ENCODE data around the gene ZNF799.
"Not testable (repeated sequence)": the region's sequence is repeated elsewhere in the genome, so short reads cannot be mapped to it uniquely, and the experiment has no call there.

ZNF799 gene

GRCh38 chr19:12425236-12425887, 24.3 kb upstream of the ZNF799 start:
- DNase-seq (ENCODE audit: low spot score): no peak
- no peak overlapping the region for H3K27ac ChIP-seq
- H3K4me3 ChIP-seq: no peak overlapping the region
- no peak for TF ChIP-seq CTCF (IDR thresholded peaks at IDR 0.05)

- not testable (repeated sequence) for DNase-seq (ENCODE audit: low spot score); H3K27ac ChIP-seq; H3K4me3 ChIP-seq
These were observed 16.2 kb upstream of the ZNF799 start for GRCh38 chr19:12417273-12417672.

- DNase-seq (ENCODE audit: low spot score): no peak
- H3K4me3 ChIP-seq: no peak overlapping the region
- no peak for TF ChIP-seq CTCF (IDR thresholded peaks at IDR 0.05)
- H3K27ac ChIP-seq: no peak overlapping the region
These were observed 10.8 kb upstream of the ZNF799 start for GRCh38 chr19:12411893-12412292.

- Histone ChIP-seq H3K27ac (peak overlapping the region in 1 of 2 donors; percentile 93), H3K4me3 (peak overlapping the region; percentile 95)
- DNase-seq (ENCODE audit: low spot score): not testable (repeated sequence)
These were observed 1.0 kb downstream of the ZNF799 start for GRCh38 chr19:12399901-12400632.

GRCh38 chr19:12391148-12391547, 9.9 kb downstream of the ZNF799 start:
- not testable (repeated sequence) for H3K4me3 ChIP-seq; H3K27ac ChIP-seq; DNase-seq (ENCODE audit: low spot score)

GRCh38 chr19:12386365-12386764, 14.7 kb downstream of the ZNF799 start:
- not testable (repeated sequence) for H3K4me3 ChIP-seq; DNase-seq (ENCODE audit: low spot score); H3K27ac ChIP-seq

GRCh38 chr19:12380444-12380737, 20.7 kb downstream of the ZNF799 start:
- DNase-seq (ENCODE audit: low spot score): no peak
- Histone ChIP-seq H3K27ac (no peak overlapping the region), H3K4me3 (no peak overlapping the region)
- TF ChIP-seq CTCF (IDR thresholded peaks at IDR 0.05): no peak

GRCh38 chr19:12379732-12380443, 21.2 kb downstream of the ZNF799 start:
- no peak for DNase-seq (ENCODE audit: low spot score)
- Histone ChIP-seq H3K27ac (no peak overlapping the region), H3K4me3 (no peak overlapping the region)
- no peak for TF ChIP-seq CTCF (IDR thresholded peaks at IDR 0.05)

- Histone ChIP-seq H3K4me3 (no peak overlapping the region), H3K27ac (no peak overlapping the region)
- DNase-seq (ENCODE audit: low spot score): no peak
- TF ChIP-seq CTCF (IDR thresholded peaks at IDR 0.05): no peak
These were observed 27.0 kb downstream of the ZNF799 start for GRCh38 chr19:12374026-12374425.
